NCI-H146 treated with DMSO at 0.1 percent for 48 hours (cell line): ENCODE results near the gene TMEM109.

ENCODE experiments used
- DNase-seq: peaks from one replicate; lab custom pipeline; 2025; ENCODE audit not compliant: unreplicated experiment; lab: John Stamatoyannopoulos, UW

TMEM109 gene

DNA sequence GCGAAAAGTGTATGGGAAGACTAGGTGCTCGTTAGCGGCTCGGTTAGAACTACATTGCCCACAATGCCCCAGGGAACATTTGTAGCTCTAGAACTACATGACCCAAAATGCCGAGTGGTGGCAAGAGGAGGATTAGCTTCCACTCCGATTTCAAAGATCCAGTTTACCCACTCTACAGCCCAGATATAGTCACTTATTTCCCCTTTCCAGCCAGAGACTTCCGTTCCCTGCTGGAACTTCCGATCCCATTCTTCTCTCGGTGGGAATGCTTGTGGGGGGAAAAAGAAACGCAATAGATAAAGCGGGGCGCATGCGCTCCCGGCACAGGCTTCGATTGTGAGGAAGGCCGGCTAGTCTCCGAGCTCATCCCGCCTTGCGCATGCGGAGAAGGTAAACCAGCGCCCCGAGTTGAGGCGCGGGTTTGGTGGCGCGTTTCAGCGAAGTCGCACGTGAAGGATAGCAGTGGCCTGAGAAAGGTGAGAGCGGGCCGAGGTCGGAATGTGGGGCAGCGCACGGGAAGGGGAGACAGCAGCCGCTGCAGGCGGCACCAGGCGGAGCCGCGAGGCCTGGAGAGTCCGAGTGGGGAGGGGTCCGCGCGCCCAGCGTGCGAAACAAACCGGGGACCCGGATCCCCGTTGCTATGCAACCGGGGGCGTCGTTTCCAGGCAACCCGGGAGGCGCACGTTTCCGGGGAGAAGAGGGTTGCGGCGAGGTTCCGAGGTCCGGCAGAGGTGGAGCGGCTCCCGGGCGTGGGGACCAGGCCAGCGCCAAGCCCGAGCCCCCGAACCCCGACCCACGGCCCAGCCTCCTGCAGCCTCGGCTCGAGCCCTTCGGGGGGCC lies at the start of gene TMEM109:
TSS of gene TMEM109 (plus strand) at position 366 of the 840 bp plus-strand sequence. CDS start 5,536 bp downstream, outside the sequence.
- peak; percentile 95 for DNase-seq

GRCh38 chr11:60864856-60865513 lies 49.0 kb upstream of the TMEM109 start:
- DNase-seq, result no peak

- DNase-seq, result peak; percentile 67
Measured at GRCh38 chr11:60866911-60867870, 46.8 kb upstream of the TMEM109 start, which contains the start of gene ZP1. Gene ZP1, plus strand, starts transcription at chr11:60867542. Its CDS starts 20 bp downstream, at chr11:60867562.

GRCh38 chr11:60867871-60868681 lies 45.9 kb upstream of the TMEM109 start:
- no peak for DNase-seq

DNA sequence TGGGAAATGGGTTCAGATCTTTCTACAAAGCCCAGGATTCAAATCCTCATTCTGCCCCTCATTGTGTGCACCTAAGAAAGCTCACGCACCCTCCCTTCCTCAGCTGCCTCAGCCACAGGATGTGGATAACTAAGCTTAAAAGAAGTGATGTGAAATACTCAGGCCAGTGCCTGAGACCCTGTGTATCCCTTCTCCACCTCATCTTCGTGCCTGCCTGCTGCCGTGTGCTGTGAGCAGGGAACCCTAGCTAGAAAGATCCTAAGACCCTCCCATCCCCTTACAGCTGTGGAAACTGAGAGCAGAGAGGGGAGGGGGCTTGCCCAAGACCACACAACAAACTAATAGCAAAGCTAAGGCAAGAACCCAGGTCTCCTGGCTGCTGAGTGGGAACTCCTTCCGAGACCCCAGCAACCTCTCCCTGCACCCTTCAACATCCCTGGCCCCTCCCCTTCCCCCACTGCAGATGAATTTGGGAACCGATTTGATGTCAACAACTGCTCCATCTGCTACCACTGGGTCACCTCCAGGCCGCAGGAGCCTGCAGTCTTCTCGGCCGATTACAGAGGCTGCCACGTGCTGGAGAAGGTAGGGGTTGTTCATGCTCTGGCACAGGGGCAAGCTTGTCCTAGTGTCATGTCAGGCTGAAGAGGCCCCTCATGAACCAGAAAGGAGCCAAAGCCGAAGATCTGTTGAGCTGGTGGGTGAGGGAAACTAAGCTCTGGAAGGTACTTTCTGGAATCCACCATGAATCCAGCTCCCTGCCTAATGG lies 45.1 kb upstream of the TMEM109 start:
- no peak for DNase-seq

DNA sequence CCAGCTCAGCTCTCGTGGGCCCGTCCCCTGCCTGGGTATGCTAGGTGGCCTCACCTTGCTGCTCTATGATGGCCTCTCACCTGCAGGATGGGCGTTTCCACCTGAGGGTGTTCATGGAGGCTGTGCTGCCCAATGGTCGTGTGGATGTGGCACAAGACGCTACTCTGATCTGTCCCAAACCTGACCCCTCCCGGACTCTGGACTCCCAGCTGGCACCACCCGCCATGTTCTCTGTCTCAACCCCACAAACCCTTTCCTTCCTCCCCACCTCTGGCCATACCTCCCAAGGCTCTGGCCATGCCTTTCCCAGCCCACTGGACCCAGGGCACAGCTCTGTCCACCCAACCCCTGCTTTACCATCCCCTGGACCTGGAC lies 44.5 kb upstream of the TMEM109 start:
- DNase-seq, result no peak

DNA sequence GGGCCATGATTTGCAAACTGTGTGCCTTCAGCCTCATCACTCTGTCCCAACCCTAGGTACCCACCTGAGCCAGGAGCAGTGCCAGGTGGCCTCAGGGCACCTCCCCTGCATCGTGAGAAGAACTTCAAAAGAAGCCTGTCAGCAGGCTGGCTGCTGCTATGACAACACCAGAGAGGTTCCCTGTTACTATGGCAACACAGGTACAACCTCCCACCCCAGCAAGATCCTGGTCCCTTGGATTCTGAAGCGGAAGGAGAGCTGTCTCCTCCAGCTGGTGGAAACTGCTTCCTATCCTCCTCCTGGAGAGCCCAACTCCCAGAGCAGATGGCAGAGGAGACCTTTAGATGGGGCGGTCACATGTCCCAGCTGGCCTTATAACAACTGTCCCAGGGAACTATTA lies 43.7 kb upstream of the TMEM109 start:
- peak; percentile 24 for DNase-seq

DNA sequence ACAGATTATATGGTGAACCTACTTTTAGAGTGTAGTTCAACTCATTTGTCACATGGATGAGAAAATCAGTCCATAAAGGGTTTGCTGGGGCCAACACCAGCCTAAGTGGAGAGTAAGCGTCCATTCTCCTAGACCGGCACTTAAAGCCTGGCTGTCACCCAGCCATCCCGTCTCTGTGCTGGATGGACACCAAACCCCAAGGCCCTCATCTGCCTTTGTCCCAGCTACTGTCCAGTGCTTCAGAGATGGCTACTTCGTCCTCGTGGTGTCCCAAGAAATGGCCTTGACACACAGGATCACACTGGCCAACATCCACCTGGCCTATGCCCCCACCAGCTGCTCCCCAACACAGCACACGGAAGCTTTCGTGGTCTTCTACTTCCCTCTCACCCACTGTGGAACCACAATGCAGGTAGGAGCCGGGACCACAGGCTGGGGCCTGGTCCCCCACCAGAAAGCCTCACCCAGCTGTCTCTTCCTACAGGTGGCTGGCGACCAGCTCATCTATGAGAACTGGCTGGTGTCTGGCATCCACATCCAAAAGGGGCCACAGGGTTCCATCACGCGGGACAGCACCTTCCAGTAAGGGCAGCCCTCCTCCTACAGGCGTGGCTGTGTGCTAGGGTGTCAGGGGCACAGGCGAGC lies 43.1 kb upstream of the TMEM109 start:
- DNase-seq, result no peak

GRCh38 chr11:60871378-60872061 lies 42.4 kb upstream of the TMEM109 start:
- DNase-seq, result no peak

DNA sequence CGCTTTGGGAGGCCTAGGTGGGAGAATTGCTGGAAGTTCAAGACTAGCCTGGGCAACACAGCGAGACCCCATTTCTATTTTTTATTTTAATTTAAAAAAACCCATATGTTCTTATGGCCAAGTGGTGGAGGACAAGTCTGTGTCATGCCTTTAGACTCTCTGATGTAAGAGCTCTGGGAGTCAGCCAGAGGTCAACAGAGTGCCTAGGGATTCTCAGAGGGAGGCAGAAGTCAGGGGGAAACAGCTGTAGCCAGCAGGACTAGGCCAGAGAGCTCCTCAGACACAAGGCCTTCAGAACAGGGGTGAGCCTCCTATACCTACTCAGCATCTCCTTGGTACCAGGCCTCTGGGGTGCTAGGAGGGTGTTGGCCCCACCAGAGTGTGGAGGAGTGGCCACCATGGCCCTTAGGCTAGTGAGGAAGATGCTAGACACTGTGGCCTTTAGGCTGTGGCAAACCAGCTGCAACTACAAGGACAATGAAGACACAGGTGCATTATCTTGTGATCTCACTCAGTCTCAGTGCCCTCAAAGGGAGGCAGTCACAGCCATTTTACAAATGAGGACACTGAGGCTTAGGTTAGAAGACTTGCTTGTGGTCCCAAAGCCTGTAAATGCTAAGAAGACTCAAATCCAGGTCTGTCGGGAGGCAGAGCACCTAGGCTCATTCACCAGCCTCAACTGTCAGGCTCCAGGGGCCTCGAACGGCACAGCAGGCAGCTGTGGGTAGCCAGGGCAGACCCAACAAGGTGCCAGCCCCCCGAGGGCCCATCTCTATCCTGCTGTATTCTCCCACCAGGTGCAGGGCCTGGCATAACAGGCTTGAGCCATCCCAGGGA lies 41.6 kb upstream of the TMEM109 start:
- no peak for DNase-seq

- DNase-seq, result no peak
Measured at GRCh38 chr11:60872961-60873524, 40.9 kb upstream of the TMEM109 start.

DNA sequence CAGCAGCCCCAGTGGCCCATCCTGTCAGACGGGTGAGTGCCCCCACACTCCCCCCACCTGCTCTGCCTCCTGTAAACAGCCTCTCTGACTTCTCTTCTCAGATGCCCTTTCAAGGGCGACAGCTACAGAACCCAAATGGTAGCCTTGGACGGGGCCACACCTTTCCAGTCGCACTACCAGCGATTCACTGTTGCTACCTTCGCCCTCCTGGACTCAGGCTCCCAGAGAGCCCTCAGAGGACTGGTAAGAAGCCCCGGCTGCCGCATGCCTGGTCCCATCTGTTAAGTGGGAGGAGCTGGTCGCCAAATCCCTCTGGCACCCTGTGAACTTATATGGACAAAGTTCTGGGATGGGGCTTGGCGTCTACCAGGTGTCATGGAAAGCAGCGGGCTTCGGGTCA lies 40.4 kb upstream of the TMEM109 start:
- DNase-seq, result no peak

DNA sequence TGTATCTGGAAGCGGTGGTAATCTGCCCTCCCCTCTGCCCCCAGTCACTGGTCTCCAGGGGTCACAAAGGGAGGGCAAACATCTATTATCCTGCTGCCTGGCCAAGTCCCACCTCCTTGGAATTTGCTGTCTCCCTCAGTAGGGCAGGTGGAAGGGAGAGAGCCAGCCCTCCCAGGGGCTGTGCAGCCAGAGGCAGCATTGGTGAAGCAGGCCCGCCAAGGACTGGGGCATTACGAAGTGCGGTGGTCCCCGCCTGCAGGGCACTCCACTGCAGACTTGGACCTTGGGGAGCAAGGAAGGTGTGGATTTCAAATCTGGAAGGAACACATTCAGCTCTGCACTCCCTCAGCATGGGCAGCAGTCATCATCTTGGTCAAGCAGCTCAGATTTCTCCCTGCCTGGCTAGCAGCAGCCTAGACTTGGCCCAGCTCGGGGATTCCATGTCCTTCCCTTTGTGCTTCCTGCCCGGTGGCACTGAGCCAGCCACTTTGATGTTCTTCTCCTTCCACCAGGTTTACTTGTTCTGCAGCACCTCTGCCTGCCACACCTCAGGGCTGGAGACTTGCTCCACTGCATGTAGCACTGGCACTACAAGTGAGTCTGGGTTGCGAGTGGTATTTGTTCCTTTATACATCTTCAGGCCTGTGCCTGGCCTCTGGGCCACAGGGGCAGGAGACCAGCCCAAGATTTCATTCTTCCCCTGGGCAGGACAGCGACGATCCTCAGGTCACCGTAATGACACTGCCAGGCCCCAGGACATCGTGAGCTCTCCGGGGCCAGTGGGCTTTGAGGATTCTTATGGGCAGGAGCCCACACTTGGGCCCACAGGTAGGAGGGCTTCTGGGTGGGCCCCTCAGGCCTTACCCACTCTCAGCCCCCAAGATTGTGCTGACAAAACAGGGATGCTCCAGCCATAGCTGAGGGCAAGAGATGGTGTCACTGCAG lies 39.3 kb upstream of the TMEM109 start:
- no peak for DNase-seq

DNA sequence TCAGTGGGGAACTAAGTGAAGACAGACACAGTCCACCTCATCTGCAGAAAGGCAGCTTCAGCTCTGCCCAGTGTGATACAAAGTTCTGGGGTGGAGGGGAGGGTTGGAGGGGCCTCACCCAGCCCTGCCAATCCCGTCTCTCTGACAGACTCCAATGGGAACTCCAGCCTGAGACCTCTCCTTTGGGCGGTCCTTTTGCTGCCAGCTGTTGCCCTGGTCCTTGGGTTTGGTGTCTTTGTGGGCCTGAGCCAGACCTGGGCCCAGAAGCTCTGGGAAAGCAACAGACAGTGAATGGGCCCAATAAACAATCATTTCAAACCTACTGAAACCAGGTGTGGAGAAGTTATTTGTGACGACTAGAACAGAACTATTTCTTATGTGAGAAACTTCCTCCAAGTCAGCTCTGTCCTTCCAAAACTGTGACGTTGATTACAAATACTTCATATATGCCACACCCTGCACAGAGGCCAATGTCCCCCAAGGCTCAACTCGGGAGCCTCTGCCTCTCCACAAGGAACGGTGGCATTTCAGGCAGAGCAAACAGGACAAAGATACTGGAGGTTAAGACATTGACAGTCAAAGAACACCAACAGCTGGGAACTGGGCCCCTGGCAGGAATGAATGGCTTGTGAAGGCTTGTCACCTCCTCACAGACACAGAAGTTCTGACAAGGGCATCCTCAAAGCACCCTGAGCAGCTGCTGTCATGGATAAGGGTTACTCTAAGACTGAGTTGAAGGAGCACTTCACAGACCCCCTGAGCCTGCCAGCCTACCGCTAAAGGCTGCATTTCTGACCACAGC lies 38.4 kb upstream of the TMEM109 start:
- no peak for DNase-seq

DNA sequence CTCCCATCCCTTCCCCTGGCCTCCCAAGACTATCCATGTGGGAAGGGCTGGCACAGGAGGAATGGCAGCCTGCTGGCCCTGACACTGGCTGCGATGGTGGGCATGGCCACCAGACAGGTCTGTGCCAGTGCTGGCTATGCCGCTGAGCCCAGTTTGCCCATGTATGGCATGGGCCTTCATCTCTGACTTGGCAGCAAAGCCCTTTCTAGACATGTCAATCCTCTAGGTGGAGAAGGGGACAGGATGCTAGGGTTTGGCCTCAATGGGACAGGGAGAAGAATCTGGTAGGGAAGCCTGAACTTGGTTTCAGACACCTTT lies 37.8 kb upstream of the TMEM109 start:
- DNase-seq, result no peak
